Heart right ventricle (tissue), 16 donors: Measurements from ENCODE around the gene OR4F15. TPM values are rescaled to one million over a fixed set of nuclear protein-coding genes. Genes with fewer than 3 reads are reported as not detected.

ENCODE experiments used
- ATAC-seq, 8 donors: fragments of 200-7000 bp; cut with Tn5 transposase; one replicate each; pipeline ENCODE4 v1.9.1; 2020; ENCODE audit warnings: mild to moderate bottlenecking in 8 of 8, moderate library complexity in 8 of 8, moderate number of reproducible peaks in 1 of 8
- DNase-seq, 2 donors: peaks; one replicate each; pipeline ENCODE4 v3.0.0-alpha.2; 2020
- H3K27ac ChIP-seq, 10 donors: fragments of 200-600 bp; sonication (generic) in 2 of 10; one replicate each; pipeline versions ENCODE4 v1.5.0 to v1.8.0; 2020 to 2022; ENCODE audit warnings: mild to moderate bottlenecking in 3 of 10
- H3K27me3 ChIP-seq, 7 donors: fragments of 200-600 bp; one replicate each; pipeline ENCODE4 v1.8.0; 2021 to 2022; ENCODE audit warnings: mild to moderate bottlenecking in 2 of 7
- H3K36me3 ChIP-seq, 9 donors: fragments of 200-600 bp; sonication (generic) in 1 of 9; one replicate each; pipeline versions ENCODE4 v1.5.0 to v1.8.0; 2020 to 2022; ENCODE audit warnings: mild to moderate bottlenecking in 2 of 9
- H3K4me1 ChIP-seq, 9 donors: fragments of 200-600 bp; sonication (generic) in 1 of 9; one replicate each; pipeline versions ENCODE4 v1.5.0 to v1.8.0; 2020 to 2022; ENCODE audit warnings: mild to moderate bottlenecking in 4 of 9
- H3K4me3 ChIP-seq, 10 donors: fragments of 200-600 bp; sonication (generic) in 2 of 10; one replicate each; pipeline versions ENCODE4 v1.5.0 to v1.8.0; 2020 to 2022; ENCODE audit warnings: mild to moderate bottlenecking in 7 of 10, moderate library complexity in 2 of 10
- H3K9me3 ChIP-seq, 11 donors: fragments of 200-600 bp in 10 of 11; sonication (generic) in 2 of 11; one replicate each; pipeline versions ENCODE4 v1.5.0 to v1.8.0; 2013 to 2022; ENCODE audit warnings: mild to moderate bottlenecking in 2 of 11, control low read depth in 1 of 11, moderate library complexity in 1 of 11
- WGBS, 2 donors: extraction: QIAGEN DNeasy Blood & Tissue Kit; methylation state at CpG; one replicate each; pipeline ENCODE4 v1.1.7; 2013; ENCODE audit warnings: inconsistent platforms in 1 of 2; 5-methylcytosine and 5-hydroxymethylcytosine counted together
- intact Hi-C, 10 donors: fragments of 100-400 bp; cut with DNase I; formaldehyde crosslinking; loops; one replicate each; pipeline versions ENCODE4 v1.11.1 to v1.14.2; 2022
- polyA plus RNA-seq, 2 donors: library from polyadenylated mRNA; stranded (reverse); fragments of 200-250 nt; gene quantifications; one replicate each; pipeline ENCODE4 v1.2.3, GENCODE V29; 2013
- total RNA-seq, 10 donors: library from RNA; stranded (reverse); fragmentation: NEBNext Ultra II Directional in 3 of 10; extraction: Animal tissue kit (Norgen Biotek cat#: 25700) in 3 of 10; gene quantifications; one replicate each; pipeline versions ENCODE4 v1.2.1 to v1.2.4, GENCODE V29; 2021 to 2023
- TF ChIP-seq, protein P1 (sequence below), 9 donors: fragments of 200-600 bp; sonication (generic) in 2 of 9; IDR thresholded peaks; one replicate each; pipeline versions ENCODE4 v1.5.0 to v1.8.0; 2021 to 2022; ENCODE audit warnings: antibody characterized with exemption in 9 of 9, mild to moderate bottlenecking in 5 of 9, moderate library complexity in 1 of 9
- donor health status: Arrhythmogenic right ventricular cardiomyopathy.
- donor health status: ischemic (EF 13 %, LVEDD 7.1; RV severe dilation, severe dysfunction).
- donor health status: healthy with polysubstance abuse.
- donor health status: DM: no; HTN: yes; CAD: no.
- donor health status: DM: no; HTN: no; CAD: no.
- donor health status: ischemic (EF 25% LVEDD 6.9; RV normal size, moderate dysfunction).
- donor health status: ischemic (EF 25% LVEDD 5.7; RV mildly dilated, moderate dysfunction).
- donor health status: healthy.
- donor health status: DM: yes; HTN: yes; CAD: no.
- donor health status: Ischemic cardiomyopathy.
- donor health status: ischemic (EF 35%, LVEDD 5.7; RV mildly dilated, moderate dysfunction).
- donor health status: nonischemic (EF 11% LVEDD 7.7; RV severe dilation, severe dysfunction).
- donor health status: DM: yes; HTN: yes; CAD: no.
- donor health status: PGD.
- donor health status: ischemic (EF 29% LVEDD 5.4; RV normal size, mild dysfunction).
- donor health status: nonischemic (EF 23%, LVEDD 6.1; RV moderate dilation, normal function).

OR4F15 gene
- total and polyA plus RNA-seq, 12 donors: not detected

DNA sequence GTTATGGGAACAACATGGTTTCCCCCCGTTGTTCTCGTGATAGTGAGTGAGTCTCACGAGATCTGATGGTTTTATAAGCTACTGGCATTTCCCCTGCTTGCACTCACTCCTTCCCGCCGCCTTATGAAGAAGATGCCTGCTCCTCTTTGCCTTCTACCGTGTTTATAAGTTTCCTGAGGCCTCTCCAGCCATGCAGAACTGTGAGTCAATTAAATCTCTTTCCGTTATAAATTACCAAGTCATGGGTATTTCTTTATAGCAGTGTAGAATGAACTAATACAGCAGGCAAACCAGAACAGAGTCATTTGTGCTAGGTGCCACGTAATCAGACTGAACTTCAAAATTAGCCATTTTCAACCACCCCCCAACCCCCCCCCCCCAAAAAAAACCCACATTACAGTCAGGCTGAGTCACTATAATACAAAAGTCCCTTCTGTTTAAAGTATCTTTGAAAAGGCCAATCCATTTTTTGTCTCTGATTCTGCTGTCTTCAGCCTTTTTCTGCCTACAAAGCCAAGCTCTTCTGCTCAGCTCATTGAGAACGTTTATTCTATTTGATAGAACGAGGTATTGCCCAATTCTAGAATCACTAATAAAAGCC lies 4.6 kb upstream of the OR4F15 start:
- 60 to 63% methylated on average over 10 of the region's 10 CpGs for WGBS, 2 donors
- no peaks in the 10 kb centered on the region for H3K9me3 ChIP-seq
- TF ChIP-seq, protein P1, sequence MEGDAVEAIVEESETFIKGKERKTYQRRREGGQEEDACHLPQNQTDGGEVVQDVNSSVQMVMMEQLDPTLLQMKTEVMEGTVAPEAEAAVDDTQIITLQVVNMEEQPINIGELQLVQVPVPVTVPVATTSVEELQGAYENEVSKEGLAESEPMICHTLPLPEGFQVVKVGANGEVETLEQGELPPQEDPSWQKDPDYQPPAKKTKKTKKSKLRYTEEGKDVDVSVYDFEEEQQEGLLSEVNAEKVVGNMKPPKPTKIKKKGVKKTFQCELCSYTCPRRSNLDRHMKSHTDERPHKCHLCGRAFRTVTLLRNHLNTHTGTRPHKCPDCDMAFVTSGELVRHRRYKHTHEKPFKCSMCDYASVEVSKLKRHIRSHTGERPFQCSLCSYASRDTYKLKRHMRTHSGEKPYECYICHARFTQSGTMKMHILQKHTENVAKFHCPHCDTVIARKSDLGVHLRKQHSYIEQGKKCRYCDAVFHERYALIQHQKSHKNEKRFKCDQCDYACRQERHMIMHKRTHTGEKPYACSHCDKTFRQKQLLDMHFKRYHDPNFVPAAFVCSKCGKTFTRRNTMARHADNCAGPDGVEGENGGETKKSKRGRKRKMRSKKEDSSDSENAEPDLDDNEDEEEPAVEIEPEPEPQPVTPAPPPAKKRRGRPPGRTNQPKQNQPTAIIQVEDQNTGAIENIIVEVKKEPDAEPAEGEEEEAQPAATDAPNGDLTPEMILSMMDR (IDR thresholded peaks at IDR 0.05): no peak
- no peak overlapping the region for H3K4me3 ChIP-seq
- no peaks in the 10 kb centered on the region for H3K36me3 ChIP-seq
- no peak overlapping the region for H3K27ac ChIP-seq
- peaks cover 0 to 40% (median 12%) of the 10 kb centered on the region in 7 donors for H3K27me3 ChIP-seq
- ATAC-seq (no peak), DNase-seq (no peak)
- intact Hi-C loops: no loop called here
- no peaks in the 10 kb centered on the region for H3K4me1 ChIP-seq

DNA sequence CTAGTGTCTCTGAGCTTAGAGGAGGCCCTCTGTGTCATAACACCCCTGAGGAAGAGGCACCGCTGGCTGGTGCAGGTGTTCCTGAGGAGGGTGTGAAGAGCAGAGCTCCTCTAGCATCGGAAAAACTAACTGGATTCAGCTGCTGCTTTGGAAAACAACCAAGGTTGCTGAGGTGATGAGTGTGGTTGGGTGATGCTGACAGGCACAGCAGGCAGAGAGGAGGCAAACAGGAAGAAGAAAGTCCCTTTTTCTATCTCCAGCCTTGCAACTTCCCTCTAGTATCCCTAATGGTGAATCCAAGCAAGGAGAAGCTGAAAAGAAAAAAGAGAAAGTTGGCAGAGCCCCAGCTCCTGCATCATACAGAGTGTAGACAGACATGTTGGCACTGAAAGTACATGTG lies 3.8 kb upstream of the OR4F15 start:
- WGBS, 2 donors: 45 to 54% methylated on average over 2 of the region's 2 CpGs
- intact Hi-C loops: no loop called here
- H3K27me3 ChIP-seq: peaks cover 0 to 39% (median 15%) of the 10 kb centered on the region in 7 donors

DNA sequence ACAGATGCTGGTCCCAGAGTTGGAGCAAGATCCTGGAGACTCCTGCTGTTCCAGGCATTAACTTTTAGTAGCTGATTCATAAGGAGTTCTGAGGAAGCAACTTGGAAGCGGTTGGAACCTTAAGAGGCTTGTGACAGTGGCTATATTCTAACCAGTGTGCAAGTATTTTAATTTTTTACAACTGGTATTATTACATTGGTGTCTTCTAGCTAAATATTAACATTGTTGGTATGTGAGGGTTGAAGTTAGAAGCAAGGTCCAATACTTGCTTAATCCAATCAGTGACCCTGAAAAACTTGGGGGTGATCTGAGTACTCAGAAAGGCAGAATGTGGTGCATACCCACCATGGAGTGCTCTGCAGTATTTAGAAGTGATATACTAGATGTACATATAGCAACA lies 1.5 kb upstream of the OR4F15 start:
- intact Hi-C loops: no loop called here
- Histone ChIP-seq H3K27me3 (peaks cover 0 to 34% (median 9%) of the 10 kb centered on the region in 7 donors), H3K4me3 (no peak overlapping the region), H3K36me3 (no peaks in the 10 kb centered on the region), H3K4me1 (no peaks in the 10 kb centered on the region), H3K27ac (no peak overlapping the region), H3K9me3 (no peaks in the 10 kb centered on the region)
- TF ChIP-seq, protein P1 (IDR thresholded peaks at IDR 0.05): no peak
- 74 to 82% methylated on average over 1 of the region's 1 CpG for WGBS, 2 donors
- DNase-seq (no peak), ATAC-seq (no peak)

More for the DNA sequence above, 3.8 kb upstream of the OR4F15 start:
- Histone ChIP-seq H3K4me1 (no peaks in the 10 kb centered on the region), H3K9me3 (no peaks in the 10 kb centered on the region), H3K27ac (no peak overlapping the region), H3K36me3 (no peaks in the 10 kb centered on the region), H3K4me3 (no peak overlapping the region)
- ATAC-seq (no peak), DNase-seq (no peak)
- TF ChIP-seq, protein P1 (IDR thresholded peaks at IDR 0.05): no peak

DNA sequence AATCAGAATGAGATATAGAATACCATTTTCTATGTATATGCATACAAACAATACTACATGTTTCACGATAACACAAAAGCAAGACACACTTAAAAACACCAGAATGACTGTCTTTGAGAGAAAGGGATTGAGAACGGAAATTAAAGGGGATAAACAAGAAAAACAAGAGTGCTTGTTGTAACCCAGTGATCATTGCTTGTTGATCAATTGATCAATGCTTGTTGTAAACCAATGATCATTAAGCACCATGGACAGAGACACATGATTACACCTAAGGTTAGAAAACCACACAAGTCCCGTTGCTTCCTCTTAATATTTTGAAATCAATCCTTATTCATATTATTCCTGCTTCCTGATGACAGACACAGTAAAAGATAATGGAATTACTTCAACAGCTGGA lies 1.1 kb upstream of the OR4F15 start:
- 50 to 57% methylated on average over 3 of the region's 3 CpGs for WGBS, 2 donors
- no peak for ATAC-seq
- TF ChIP-seq, protein P1 (IDR thresholded peaks at IDR 0.05): no peak

More for the DNA sequence above, 1.1 kb upstream of the OR4F15 start:
- Histone ChIP-seq H3K27me3 (peaks cover 0 to 33% (median 9%) of the 10 kb centered on the region in 7 donors), H3K9me3 (no peaks in the 10 kb centered on the region), H3K27ac (no peak overlapping the region), H3K4me1 (no peaks in the 10 kb centered on the region), H3K36me3 (no peaks in the 10 kb centered on the region), H3K4me3 (no peak overlapping the region)
- intact Hi-C loops: no loop called here
- DNase-seq: no peak
